Panc1 (cell line): ENCODE data around the gene BCAS3. TPM values are rescaled to one million over a fixed set of nuclear protein-coding genes. Genes with fewer than 3 reads are reported as not detected.

ENCODE experiments used
- ATAC-seq: fragments of 200-7000 bp; cut with Tn5 transposase; 2 replicates; pipeline ENCODE4 v1.9.1; 2020; ENCODE audit warnings: mild to moderate bottlenecking, moderate library complexity
- BruUV-seq: library from RNA; stranded (reverse); fragments of 400-500 nt; replicated peaks from 2 replicates; lab custom pipeline; 2021; lab: Mats Ljungman, UMichigan
- CTCF ChIA-PET: fragments of 300-600 bp; sonication (Branson Sonifier 250); formaldehyde crosslinking; loops from one replicate; lab custom pipeline; 2022; ENCODE audit warnings: antibody characterized with exemption; lab: Charles Lee
- POLR2A ChIA-PET: fragments of 300-600 bp; sonication (Branson Sonifier 250); formaldehyde crosslinking; loops from one replicate; lab custom pipeline; 2022; ENCODE audit warnings: antibody characterized with exemption; lab: Charles Lee
- DNase-seq: peaks from one replicate; pipeline ENCODE4 v3.0.0-alpha.2; 2010; ENCODE audit warnings: low read depth, low spot score
- H3K27ac ChIP-seq: 2 replicates; pipeline ENCODE4 v1.5.1; 2011; ENCODE audit warnings: mild to moderate bottlenecking, low read length, inconsistent platforms
- H3K27me3 ChIP-seq: fragments of 200-500 bp; sonication (Bioruptor generic); 2 replicates; pipeline ENCODE4 v1.6.0; 2014; ENCODE audit warnings: low read length, inconsistent platforms; ENCODE audit not compliant: control insufficient read depth, insufficient read depth
- H3K36me3 ChIP-seq: fragments of 200-500 bp; sonication (Bioruptor generic); 2 replicates; pipeline ENCODE4 v1.5.1; 2014; ENCODE audit warnings: inconsistent platforms, mild to moderate bottlenecking, low read length, moderate library complexity; ENCODE audit not compliant: control insufficient read depth, insufficient read depth
- H3K4me1 ChIP-seq: 2 replicates; pipeline ENCODE4 v1.5.1; 2011; ENCODE audit warnings: inconsistent platforms, mild to moderate bottlenecking, low read length, moderate library complexity; ENCODE audit not compliant: control insufficient read depth, insufficient read depth
- H3K4me3 ChIP-seq, 2 experiments: 2 replicates each; pipeline ENCODE4 v1.5.1; 2011 to 2012; ENCODE audit warnings: low read depth in 2 of 2, low read length in 2 of 2, mild to moderate bottlenecking in 2 of 2, inconsistent platforms in 1 of 2, moderate library complexity in 1 of 2
- H3K9me3 ChIP-seq: fragments of 200-500 bp; sonication (Bioruptor generic); 2 replicates; pipeline ENCODE4 v1.5.1; 2014; ENCODE audit warnings: low read depth, mild to moderate bottlenecking, inconsistent platforms, low read length, moderate library complexity; ENCODE audit not compliant: control insufficient read depth, insufficient read depth
- CTCF ChIP-seq: fragments of 450-650 bp; IDR thresholded peaks from 2 replicates; pipeline ENCODE4 v1.5.1; 2017; ENCODE audit warnings: mild to moderate bottlenecking
- POLR2AphosphoS5 ChIP-seq: IDR thresholded peaks from 2 replicates; pipeline ENCODE4 v1.6.1; 2012; ENCODE audit warnings: mild to moderate bottlenecking, low read depth, low read length, moderate library complexity
- REST ChIP-seq, 2 experiments: IDR thresholded peaks; 2 replicates each; pipeline ENCODE4 v1.6.1; 2011 to 2012; ENCODE audit warnings: low read depth in 2 of 2, control low read depth in 1 of 2, low read length in 1 of 2, mild to moderate bottlenecking in 1 of 2, moderate library complexity in 1 of 2; ENCODE audit not compliant: insufficient read depth in 1 of 2
- SIN3A ChIP-seq: IDR thresholded peaks from 2 replicates; pipeline ENCODE4 v1.6.1; 2012; ENCODE audit warnings: low read depth, mild to moderate bottlenecking, low read length, moderate library complexity, borderline replicate concordance; ENCODE audit not compliant: insufficient read depth
- TCF7L2 ChIP-seq: IDR thresholded peaks from 2 replicates; pipeline ENCODE4 v1.6.1; 2011; ENCODE audit warnings: mild to moderate bottlenecking, low read depth, low read length, inconsistent platforms
- in situ Hi-C: cut with HindIII; loops from 2 replicates; pipeline ENCODE4 v1.10.0; 2016; ENCODE audit warnings: low sequenced_read_pairs, low pct_unique_long_range_greater_than_20kb
- intact Hi-C: fragments of 100-400 bp; cut with micrococcal nuclease; formaldehyde crosslinking; loops from one replicate; pipeline ENCODE4 v1.10.0; 2022; ENCODE audit not compliant: unreplicated experiment
- total RNA-seq: library from RNA; stranded (reverse); gene quantifications from one replicate; pipeline ENCODE4 v1.2.1, GENCODE V29; 2021; ENCODE audit not compliant: unreplicated experiment

Gene BCAS3
- total RNA-seq, 1 experiment from 2014 or later = 9.3 TPM

GRCh38 chr17:61366076-61366714 is 688.5 kb downstream of the BCAS3 start:
- ChIA-PET POLR2A (no interaction called here), CTCF (interaction anchor here (0.6 kb wide), 1 partner anchor 21 kb away, joined by 5 read pairs; no protein-coding TSS in a partner anchor)
- H3K27me3 ChIP-seq = no peaks in the 10 kb centered on the region
- DNase-seq (no peak), ATAC-seq (no peak)
- BruUV-seq = no TSS peak
- no peak overlapping the region for H3K4me3 ChIP-seq
- intact Hi-C loops = no loop called here
- H3K36me3 ChIP-seq = no peaks in the 10 kb centered on the region
- no peak overlapping the region; the same call in 1 of the 2 replicates for H3K27ac ChIP-seq
- no peaks in the 10 kb centered on the region for H3K4me1 ChIP-seq
- H3K9me3 ChIP-seq = no peaks in the 10 kb centered on the region
- in situ Hi-C loops = no loop called here
- no peak for TF ChIP-seq CTCF
- no peak for TF ChIP-seq POLR2AphosphoS5

GRCh38 chr17:61366715-61367413 is 689.2 kb downstream of the BCAS3 start:
- H3K27ac ChIP-seq = no peak overlapping the region; the same call in 1 of the 2 replicates
- H3K4me3 ChIP-seq = no peak overlapping the region
- no peaks in the 10 kb centered on the region for H3K9me3 ChIP-seq
- in situ Hi-C loops (no loop called here), intact Hi-C loops (no loop called here)
- H3K27me3 ChIP-seq = no peaks in the 10 kb centered on the region
- POLR2A ChIA-PET = interaction anchor here (0.6 kb wide), 1 partner anchor 11 kb away, joined by 3 read pairs; no protein-coding TSS in a partner anchor
- no peaks in the 10 kb centered on the region for H3K36me3 ChIP-seq
- no TSS peak for BruUV-seq
- no peak for TF ChIP-seq SIN3A
- no peak for DNase-seq
- CTCF ChIA-PET = interaction anchor here (0.6 kb wide), 1 partner anchor 20 kb away, joined by 5 read pairs; no protein-coding TSS in a partner anchor
- no peak for ATAC-seq
- H3K4me1 ChIP-seq = no peaks in the 10 kb centered on the region

GRCh38 chr17:61368049-61368831 is 690.6 kb downstream of the BCAS3 start:
- Histone ChIP-seq H3K4me3 (no peak overlapping the region), H3K36me3 (no peaks in the 10 kb centered on the region), H3K27me3 (no peaks in the 10 kb centered on the region), H3K9me3 (no peaks in the 10 kb centered on the region), H3K27ac (no peak overlapping the region), H3K4me1 (no peaks in the 10 kb centered on the region)
- DNase-seq (no peak), ATAC-seq (no peak)
- in situ Hi-C loops (no loop called here), intact Hi-C loops (no loop called here)
- ChIA-PET POLR2A (no interaction called here), CTCF (interaction anchor here (0.6 kb wide), 1 partner anchor 84 kb away, joined by 4 read pairs; no protein-coding TSS in a partner anchor)
- no TSS peak for BruUV-seq
- TF ChIP-seq TCF7L2 (no peak), POLR2AphosphoS5 (no peak), CTCF (no peak), SIN3A (no peak), REST (IDR thresholded peaks at IDR 0.05; ENCODE audit: insufficient read depth in 1 of 2, low read depth in 2 of 2, low read length in 1 of 2) (no peak)
